Islet of Langerhans (tissue), 1 donor: ENCODE results near the gene CMIP.

Source experiments
- FAIRE-seq: peaks from one replicate; lab custom pipeline; 2011; peaks lifted over from hg19 to GRCh38; lab: Jason Lieb, UNC

Gene CMIP

GRCh38 chr16:81551151-81551808, 106.7 kb downstream of the CMIP start:
- no peak for FAIRE-seq

GRCh38 chr16:81551821-81552304, 107.3 kb downstream of the CMIP start:
- no peak for FAIRE-seq

GRCh38 chr16:81552743-81553079, 108.1 kb downstream of the CMIP start:
- no peak for FAIRE-seq

GRCh38 chr16:81553080-81553813, 108.6 kb downstream of the CMIP start:
- FAIRE-seq, result no peak

GRCh38 chr16:81553814-81554675, 109.4 kb downstream of the CMIP start:
- no peak for FAIRE-seq

GRCh38 chr16:81554979-81555378, 110.4 kb downstream of the CMIP start:
- no peak for FAIRE-seq

- FAIRE-seq, result no peak
Observed at GRCh38 chr16:81555660-81556059, 111.1 kb downstream of the CMIP start.

- FAIRE-seq, result no peak
Observed at GRCh38 chr16:81556715-81557284, 112.2 kb downstream of the CMIP start.

GRCh38 chr16:81558077-81558443, 113.5 kb downstream of the CMIP start:
- FAIRE-seq, result no peak

GRCh38 chr16:81558444-81559175, 114.0 kb downstream of the CMIP start:
- no peak for FAIRE-seq

GRCh38 chr16:81560979-81561657, 116.5 kb downstream of the CMIP start:
- no peak for FAIRE-seq

- no peak for FAIRE-seq
Observed at GRCh38 chr16:81562174-81562849, 117.7 kb downstream of the CMIP start.

GRCh38 chr16:81562926-81563325, 118.3 kb downstream of the CMIP start:
- FAIRE-seq, result no peak

GRCh38 chr16:81564421-81564911, 119.9 kb downstream of the CMIP start:
- FAIRE-seq, result no peak

- no peak for FAIRE-seq
Observed at GRCh38 chr16:81565321-81566028, 120.9 kb downstream of the CMIP start.

GRCh38 chr16:81566086-81567007, 121.7 kb downstream of the CMIP start:
- FAIRE-seq, result no peak

- no peak for FAIRE-seq
Observed at GRCh38 chr16:81567087-81567486, 122.5 kb downstream of the CMIP start.

GRCh38 chr16:81567987-81568748, 123.6 kb downstream of the CMIP start:
- FAIRE-seq, result no peak
